B cell (primary cell): Measurements from ENCODE around the gene ITPR2. TPM values are rescaled to one million over a fixed set of nuclear protein-coding genes. Genes with fewer than 3 reads are reported as not detected.

Source experiments
- ATAC-seq: fragments of 200-7000 bp; cut with Tn5 transposase; one replicate; pipeline ENCODE4 v1.10.0; 2021; ENCODE audit warnings: low read depth, mild to moderate bottlenecking, moderate number of reproducible peaks, moderate library complexity
- CTCF ChIA-PET: fragments of 350-600 bp; sonication (Branson Sonifier 250); formaldehyde crosslinking; loops from one replicate; lab custom pipeline; 2021; ENCODE audit warnings: antibody characterized with exemption, inconsistent platforms; lab: Charles Lee
- POLR2A ChIA-PET: fragments of 350-600 bp; sonication (Branson Sonifier 250); formaldehyde crosslinking; loops from one replicate; lab custom pipeline; 2021; ENCODE audit warnings: antibody characterized with exemption; lab: Charles Lee
- DNase-seq: peaks from one replicate; pipeline ENCODE4 v3.0.0; 2013
- H2AFZ ChIP-seq: 2 replicates; pipeline ENCODE4 v1.6.1; 2012; ENCODE audit warnings: mild to moderate bottlenecking, low read depth, low read length; ENCODE audit not compliant: insufficient read depth, poor library complexity, severe bottlenecking
- H3K27ac ChIP-seq, 2 donors: 1 replicate in 1 of 2; 2 replicates in 1 of 2; pipeline ENCODE4 v1.5.1; 2012 to 2013; ENCODE audit warnings: low read length in 2 of 2, mild to moderate bottlenecking in 2 of 2, moderate library complexity in 1 of 2
- H3K27me3 ChIP-seq, 4 experiments: fragments of 200-600 bp in 1 of 4; sonication (generic) in 1 of 4; replicated peaks in 1 of 4; 1 replicate in 2 of 4; 2 replicates in 2 of 4; pipeline versions ENCODE4 v1.6.1 to v1.7.0; 2013 to 2016; ENCODE audit warnings: low read length in 3 of 4, mild to moderate bottlenecking in 2 of 4, mixed read lengths in 1 of 4, moderate library complexity in 1 of 4; ENCODE audit not compliant: insufficient read depth in 4 of 4, control insufficient read depth in 3 of 4; ENCODE audit errors: control extremely low read depth in 1 of 4
- H3K36me3 ChIP-seq, 2 experiments: replicated peaks in 1 of 2; 1 replicate in 1 of 2; 2 replicates in 1 of 2; pipeline versions ENCODE4 v1.6.1 to v1.7.1; 2013; ENCODE audit warnings: low read length in 1 of 2; ENCODE audit not compliant: insufficient read depth in 2 of 2, control insufficient read depth in 1 of 2; ENCODE audit errors: control extremely low read depth in 1 of 2, extremely low read depth in 1 of 2
- H3K4me1 ChIP-seq, 2 donors: fragments of 200-600 bp in 1 of 2; sonication (generic) in 1 of 2; 1 replicate in 1 of 2; 2 replicates in 1 of 2; pipeline versions ENCODE4 v1.5.1 to v1.6.1; 2013 to 2017; ENCODE audit warnings: low read length in 2 of 2; ENCODE audit not compliant: control insufficient read depth in 2 of 2, insufficient read depth in 2 of 2
- H3K4me2 ChIP-seq: replicated peaks from 2 replicates; pipeline ENCODE3; 2012; ENCODE audit warnings: mild to moderate bottlenecking, low read depth, low read length; ENCODE audit not compliant: poor library complexity, severe bottlenecking
- H3K4me3 ChIP-seq, 5 experiments: fragments of 200-600 bp in 1 of 5; sonication (generic) in 1 of 5; 1 replicate in 3 of 5; 2 replicates in 2 of 5; pipeline versions ENCODE4 v1.5.1 to v1.7.0; 2011 to 2016; ENCODE audit warnings: low read length in 4 of 5, mild to moderate bottlenecking in 4 of 5, low read depth in 2 of 5, control low read depth in 1 of 5, moderate library complexity in 1 of 5; ENCODE audit not compliant: insufficient read depth in 1 of 5; ENCODE audit errors: control extremely low read depth in 1 of 5, extremely low read depth in 1 of 5
- H3K79me2 ChIP-seq: fragments of 200-600 bp; sonication (generic); one replicate; pipeline ENCODE4 v1.6.0; 2016; ENCODE audit warnings: low read length; ENCODE audit not compliant: control insufficient read depth, insufficient read depth
- H3K9ac ChIP-seq: fragments of 200-600 bp; sonication (generic); 2 replicates; pipeline ENCODE4 v1.6.1; 2017; ENCODE audit warnings: mild to moderate bottlenecking, low read length, moderate library complexity
- H3K9me3 ChIP-seq, 3 donors: one replicate each; pipeline versions ENCODE4 v1.6.1 to v1.7.1; 2013; ENCODE audit warnings: low read length in 2 of 3; ENCODE audit not compliant: control insufficient read depth in 2 of 3, insufficient read depth in 1 of 3; ENCODE audit errors: control extremely low read depth in 1 of 3
- H4K20me1 ChIP-seq: 2 replicates; pipeline ENCODE4 v1.6.0; 2012; ENCODE audit warnings: mild to moderate bottlenecking, low read length; ENCODE audit not compliant: insufficient read depth, control insufficient read depth, poor library complexity, severe bottlenecking
- H3K27ac Mint-ChIP-seq: one replicate; pipeline ENCODE4 v1.8.0; 2021; ENCODE audit warnings: mixed read lengths
- H3K27me3 Mint-ChIP-seq: one replicate; pipeline ENCODE4 v1.8.0; 2021; ENCODE audit warnings: mixed read lengths
- H3K4me1 Mint-ChIP-seq: one replicate; pipeline ENCODE4 v1.8.0; 2021; ENCODE audit warnings: mixed read lengths
- H3K4me3 Mint-ChIP-seq: one replicate; pipeline ENCODE4 v1.8.0; 2021; ENCODE audit warnings: mixed read lengths
- H3K9me3 Mint-ChIP-seq: one replicate; pipeline ENCODE4 v1.8.0; 2022; ENCODE audit warnings: mixed read lengths; ENCODE audit not compliant: insufficient read depth
- CTCF ChIP-seq: fragments of 200-600 bp; IDR thresholded peaks from one replicate; pipeline ENCODE4 v1.8.0; 2022; ENCODE audit warnings: antibody characterized with exemption, mild to moderate bottlenecking
- EZH2 ChIP-seq: IDR thresholded peaks from 2 replicates; pipeline ENCODE4 v1.6.1; 2012; ENCODE audit warnings: borderline replicate concordance, low read depth, mild to moderate bottlenecking, moderate library complexity, low read length; ENCODE audit not compliant: insufficient read depth, poor library complexity, severe bottlenecking
- WGBS: methylation state at CpG from one replicate; pipeline ENCODE4 v1.1.5; 2013; ENCODE audit warnings: missing lambda C conversion rate; ENCODE audit not compliant: insufficient coverage; 5-methylcytosine and 5-hydroxymethylcytosine counted together
- intact Hi-C: fragments of 100-400 bp; cut with micrococcal nuclease; formaldehyde crosslinking; loops from one replicate; pipeline ENCODE4 v1.10.0; 2022
- polyA plus RNA-seq: library from polyadenylated mRNA; depleted of rRNA; stranded (reverse); fragments of >200 nt; gene quantifications from 2 replicates; pipeline ENCODE4 v1.2.3, GENCODE V29; 2012
- total RNA-seq, 2 donors: library from RNA; stranded (reverse); fragments of 120-200 nt in 1 of 2; gene quantifications; 1 replicate in 1 of 2; 2 replicates in 1 of 2; pipeline versions ENCODE4 v1.2.3 to v1.2.4, GENCODE V29; 2013 to 2022

The ITPR2 gene
- total and polyA plus RNA-seq, 2 donors (not counting 1 experiment from before 2014, with no cell fraction given): 4.3 to 113 TPM

- Histone ChIP-seq H2AFZ (no peak overlapping the region), H3K4me1 (peaks cover 0 to 4% of the 10 kb centered on the region in 2 donors), H3K27ac (no peak overlapping the region), H4K20me1 (no peaks in the 10 kb centered on the region), H3K27me3 (no peaks in the 10 kb centered on the region), H3K9ac (no peak overlapping the region), H3K4me3 (no peak overlapping the region), H3K79me2 (no peaks in the 10 kb centered on the region), H3K36me3 (peaks cover 0 to 33% of the 10 kb centered on the region in 2 experiments), H3K4me2 (no peak overlapping the region), H3K9me3 (no peaks in the 10 kb centered on the region)
- ChIA-PET CTCF (interaction anchor here (1.3 to 1.7 kb wide), 2 partner anchors 274 to 277 kb away, joined by 3 to 7 read pairs; no protein-coding TSS in a partner anchor), POLR2A (no interaction called here)
- WGBS: 84% methylated on average over 2 of the region's 3 CpGs
- no peak for TF ChIP-seq EZH2
- TF ChIP-seq CTCF: no peak
- DNase-seq (no peak), ATAC-seq (no peak)
- no peaks in the 10 kb centered on the region for H3K9me3 Mint-ChIP-seq
- H3K4me3 Mint-ChIP-seq: no peak overlapping the region
- peaks cover 2% of the 10 kb centered on the region for H3K4me1 Mint-ChIP-seq
- H3K27me3 Mint-ChIP-seq: no peaks in the 10 kb centered on the region
- intact Hi-C loops: no loop called here
- H3K27ac Mint-ChIP-seq: no peak overlapping the region
Measured at GRCh38 chr12:26396402-26396801, 436.6 kb downstream of the ITPR2 start.

GRCh38 chr12:26389343-26389742 is 443.7 kb downstream of the ITPR2 start:
- no peak for TF ChIP-seq CTCF
- no peak for TF ChIP-seq EZH2
- no peak overlapping the region for H3K4me2 ChIP-seq
- no peaks in the 10 kb centered on the region for H3K4me1 Mint-ChIP-seq
- H4K20me1 ChIP-seq: no peaks in the 10 kb centered on the region
- ATAC-seq (no peak), DNase-seq (no peak)
- no peaks in the 10 kb centered on the region for H3K27me3 ChIP-seq
- no peak overlapping the region for H3K9ac ChIP-seq
- intact Hi-C loops: no loop called here
- no peak overlapping the region for H3K4me3 ChIP-seq
- H3K4me1 ChIP-seq: no peaks in the 10 kb centered on the region
- H3K27ac Mint-ChIP-seq: no peak overlapping the region
- ChIA-PET POLR2A (no interaction called here), CTCF (no interaction called here)
- H3K27ac ChIP-seq: no peak overlapping the region
- H3K4me3 Mint-ChIP-seq: no peak overlapping the region
- no peaks in the 10 kb centered on the region for H3K27me3 Mint-ChIP-seq
- H3K36me3 ChIP-seq: peaks cover 5 to 22% of the 10 kb centered on the region in 2 experiments
- no CpG with 5 or more reads among the region's 1 CpG for WGBS
- H3K9me3 Mint-ChIP-seq: no peaks in the 10 kb centered on the region
- no peaks in the 10 kb centered on the region for H3K79me2 ChIP-seq
- H3K9me3 ChIP-seq: no peaks in the 10 kb centered on the region
- no peak overlapping the region for H2AFZ ChIP-seq
